K562 (cell line): ENCODE measurements around the gene SPINK9. TPM values are rescaled to one million over a fixed set of nuclear protein-coding genes. Genes with fewer than 3 reads are reported as not detected.

Experiments used
- CBFA2T3 ChIP-seq: fragments of 450-650 bp; IDR thresholded peaks from 2 replicates; pipeline ENCODE4 v1.6.1; 2017
- CTCF ChIP-seq, 3 experiments: IDR thresholded peaks in 2 of 3; conservative IDR thresholded peaks in 1 of 3; 2 replicates each; pipeline ENCODE4 v1.5.1; 2011 to 2012; ENCODE audit warnings: low read length in 3 of 3, mild to moderate bottlenecking in 3 of 3, control low read depth in 2 of 3, improper control_type of control experiment in 1 of 3, inconsistent platforms in 1 of 3, low read depth in 1 of 3, mixed read lengths in 1 of 3, moderate library complexity in 1 of 3; ENCODE audit not compliant: insufficient read depth in 2 of 3
- DNMT1 ChIP-seq: fragments of 450-650 bp; IDR thresholded peaks from 2 replicates; pipeline ENCODE4 v1.6.1; 2016; ENCODE audit warnings: antibody characterized with exemption, mild to moderate bottlenecking
- FOXP1 ChIP-seq: sonication (generic); formaldehyde crosslinking; IDR thresholded peaks from 2 replicates; pipeline ENCODE4 v1.8.0; 2022; ENCODE audit warnings: mild to moderate bottlenecking, missing genetic modification reagents
- JUN ChIP-seq, 2 experiments: sonication (generic) in 1 of 2; formaldehyde crosslinking in 1 of 2; IDR thresholded peaks; 2 replicates each; pipeline versions ENCODE4 v1.6.1 to v1.8.0; 2012 to 2022; ENCODE audit warnings: borderline replicate concordance in 2 of 2, mild to moderate bottlenecking in 2 of 2, improper control_type of control experiment in 1 of 2, low read depth in 1 of 2, low read length in 1 of 2, missing genetic modification reagents in 1 of 2
- MNT ChIP-seq, 2 experiments: fragments of 450-650 bp; conservative IDR thresholded peaks; 2 replicates each; pipeline ENCODE4 v1.6.1; 2017; ENCODE audit warnings: mild to moderate bottlenecking in 2 of 2, moderate library complexity in 2 of 2
- POLR2B ChIP-seq: fragments of 450-650 bp; IDR thresholded peaks from 2 replicates; pipeline ENCODE4 v1.6.1; 2018; ENCODE audit warnings: low read depth; ENCODE audit not compliant: partially characterized antibody
- REST ChIP-seq, 2 experiments: fragments of 450-650 bp; formaldehyde crosslinking in 1 of 2; IDR thresholded peaks; 2 replicates each; pipeline versions ENCODE4 v1.4.0 to v1.6.1; 2014 to 2020; ENCODE audit warnings: mild to moderate bottlenecking in 2 of 2, borderline replicate concordance in 1 of 2, low read depth in 1 of 2
- ZFPM2 ChIP-seq: fragments of 250-450 bp; sonication (Bioruptor Pico); IDR thresholded peaks from 2 replicates; pipeline ENCODE4 v1.5.1; 2022; ENCODE audit warnings: mild to moderate bottlenecking
- ZNF224 ChIP-seq: sonication (generic); formaldehyde crosslinking; IDR thresholded peaks from 2 replicates; pipeline ENCODE4 v1.8.0; 2022; ENCODE audit warnings: mild to moderate bottlenecking, missing genetic modification reagents
- ZNF263 ChIP-seq: sonication (generic); formaldehyde crosslinking; IDR thresholded peaks from 2 replicates; pipeline ENCODE4 v1.8.0; 2022; ENCODE audit warnings: mild to moderate bottlenecking, missing genetic modification reagents, borderline replicate concordance
- ZNF586 ChIP-seq: fragments of 450-650 bp; formaldehyde crosslinking; conservative IDR thresholded peaks from 2 replicates; pipeline ENCODE4 v1.4.0; 2020; ENCODE audit warnings: mild to moderate bottlenecking, moderate library complexity
- polyA plus RNA-seq, 8 experiments: library from polyadenylated mRNA; depleted of rRNA in 4 of 8; stranded (reverse) in 5 of 8; unstranded in 3 of 8; fragments of >200 nt; fragmentation: Nextera tagmentation in 2 of 8; fragmentation: Illumina TruSeq in 1 of 8; extraction: Ambion mirVana in 2 of 8; extraction: Trizol in 1 of 8; gene quantifications; 2 replicates each; pipeline versions ENCODE4 v1.2.1 to v1.2.3, GENCODE V29; 2011 to 2014; ENCODE audit warnings: inconsistent platforms in 1 of 8, missing spikeins in 1 of 8
- total RNA-seq, 7 experiments: library from RNA; depleted of rRNA in 6 of 7; stranded (reverse); fragments of >200 nt in 6 of 7; fragmentation: Illumina TruSeq in 2 of 7; extraction: Trizol in 2 of 7; gene quantifications; 2 replicates each; pipeline versions ENCODE4 v1.2.1 to v1.2.3, GENCODE V29; 2011 to 2021; ENCODE audit warnings: low replicate concordance in 1 of 7

SPINK9 gene
- total and polyA plus RNA-seq, 9 of the 15 experiments (the other 6 are each of a cell fraction or from before 2014, with no cell fraction given): not detected

- TF ChIP-seq REST (IDR thresholded peaks at IDR 0.05; ENCODE audit: borderline replicate concordance): no peak
- TF ChIP-seq REST (CRISPR knock-in tag; IDR thresholded peaks at IDR 0.05; ENCODE audit: low read depth): 0 out of 2 replicates have a peak, but pooled peaks have one; percentile 53
- peak; percentile 92 for TF ChIP-seq JUN (IDR thresholded peaks at IDR 0.05; ENCODE audit: borderline replicate concordance, low read depth, low read length)
- TF ChIP-seq JUN (CRISPR knock-in tag; IDR thresholded peaks at IDR 0.05; ENCODE audit: borderline replicate concordance): 0 out of 2 replicates have a peak, but pooled peaks have one; percentile 10
- peak; percentile 19 to 37 (median 22); a peak in 3 of 6 replicates for TF ChIP-seq CTCF (IDR thresholded peaks at IDR 0.05 in 2 of 3, conservative IDR thresholded peaks at IDR 0.05 in 1 of 3; ENCODE audit: insufficient read depth in 2 of 3, low read depth in 1 of 3, low read length in 3 of 3)
- no peak for TF ChIP-seq ZNF224 (CRISPR knock-in tag)
- TF ChIP-seq DNMT1: no peak
- no peak for TF ChIP-seq ZNF586 (CRISPR knock-in tag)
- TF ChIP-seq FOXP1 (CRISPR knock-in tag): no peak
- TF ChIP-seq POLR2B: peak; percentile 80
- TF ChIP-seq ZNF263 (CRISPR knock-in tag): no peak
- TF ChIP-seq ZFPM2 (CRISPR knock-in tag): no peak
- TF ChIP-seq MNT (conservative IDR thresholded peaks at IDR 0.05): peak; percentile 62 to 78
- 0 out of 2 replicates have a peak, but pooled peaks have one; percentile 7 for TF ChIP-seq CBFA2T3
These were observed 48.4 kb downstream of the SPINK9 start, which contains the start of gene FBXO38 (continued) for GRCh38 chr5:148383564-148384379.
